ENCODE data around the gene ERBB3. TPM values are rescaled to one million over a fixed set of nuclear protein-coding genes. Genes with fewer than 3 reads are reported as not detected.

ERBB3 gene
- total RNA-seq, 4 donors from 2014 or later: 0.77 to 29.0 (median 6.5) TPM

- intact Hi-C loops (cut with DNase I; ENCODE audit: low total_unique reads): no loop called here
- no peaks in the 10 kb centered on the region for H3K9me3 ChIP-seq
- H3K36me3 ChIP-seq: no peaks in the 10 kb centered on the region
- DNase-seq: no peak
- TF ChIP-seq, protein P1, sequence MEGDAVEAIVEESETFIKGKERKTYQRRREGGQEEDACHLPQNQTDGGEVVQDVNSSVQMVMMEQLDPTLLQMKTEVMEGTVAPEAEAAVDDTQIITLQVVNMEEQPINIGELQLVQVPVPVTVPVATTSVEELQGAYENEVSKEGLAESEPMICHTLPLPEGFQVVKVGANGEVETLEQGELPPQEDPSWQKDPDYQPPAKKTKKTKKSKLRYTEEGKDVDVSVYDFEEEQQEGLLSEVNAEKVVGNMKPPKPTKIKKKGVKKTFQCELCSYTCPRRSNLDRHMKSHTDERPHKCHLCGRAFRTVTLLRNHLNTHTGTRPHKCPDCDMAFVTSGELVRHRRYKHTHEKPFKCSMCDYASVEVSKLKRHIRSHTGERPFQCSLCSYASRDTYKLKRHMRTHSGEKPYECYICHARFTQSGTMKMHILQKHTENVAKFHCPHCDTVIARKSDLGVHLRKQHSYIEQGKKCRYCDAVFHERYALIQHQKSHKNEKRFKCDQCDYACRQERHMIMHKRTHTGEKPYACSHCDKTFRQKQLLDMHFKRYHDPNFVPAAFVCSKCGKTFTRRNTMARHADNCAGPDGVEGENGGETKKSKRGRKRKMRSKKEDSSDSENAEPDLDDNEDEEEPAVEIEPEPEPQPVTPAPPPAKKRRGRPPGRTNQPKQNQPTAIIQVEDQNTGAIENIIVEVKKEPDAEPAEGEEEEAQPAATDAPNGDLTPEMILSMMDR (IDR thresholded peaks at IDR 0.05): no peak
- no peak for TF ChIP-seq POLR2A (IDR thresholded peaks at IDR 0.05)
- peaks cover 0 to 7% of the 10 kb centered on the region in 2 donors for H3K4me1 ChIP-seq
- no peak overlapping the region for H3K4me3 ChIP-seq
- no peaks in the 10 kb centered on the region for H3K27me3 ChIP-seq
- no peak overlapping the region for H3K27ac ChIP-seq
These were observed 19.8 kb downstream of the ERBB3 start for GRCh38 chr12:56099787-56100186.

DNA sequence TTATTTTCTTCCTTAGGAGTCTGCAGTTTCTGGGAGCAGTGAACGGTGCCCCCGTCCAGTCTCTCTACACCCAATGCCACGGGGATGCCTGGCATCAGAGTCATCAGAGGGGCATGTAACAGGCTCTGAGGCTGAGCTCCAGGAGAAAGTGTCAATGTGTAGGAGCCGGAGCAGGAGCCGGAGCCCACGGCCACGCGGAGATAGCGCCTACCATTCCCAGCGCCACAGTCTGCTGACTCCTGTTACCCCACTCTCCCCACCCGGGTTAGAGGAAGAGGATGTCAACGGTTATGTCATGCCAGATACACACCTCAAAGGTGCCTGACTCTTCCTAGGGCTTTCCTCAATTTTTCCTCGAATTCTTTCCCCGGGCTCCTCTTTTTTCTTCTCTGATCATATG, 21.1 kb downstream of the ERBB3 start:
- no peak overlapping the region for H3K4me3 ChIP-seq
- no peak for TF ChIP-seq POLR2A (IDR thresholded peaks at IDR 0.05)
- TF ChIP-seq, protein P1 (IDR thresholded peaks at IDR 0.05): no peak
- intact Hi-C loops (cut with DNase I; ENCODE audit: low total_unique reads): no loop called here
- H3K27ac ChIP-seq: no peak overlapping the region
- no peaks in the 10 kb centered on the region for H3K36me3 ChIP-seq
- no peaks in the 10 kb centered on the region for H3K27me3 ChIP-seq
- H3K4me1 ChIP-seq: peaks cover 0 to 7% of the 10 kb centered on the region in 2 donors
- no peak for DNase-seq
- H3K9me3 ChIP-seq: no peaks in the 10 kb centered on the region

DNA sequence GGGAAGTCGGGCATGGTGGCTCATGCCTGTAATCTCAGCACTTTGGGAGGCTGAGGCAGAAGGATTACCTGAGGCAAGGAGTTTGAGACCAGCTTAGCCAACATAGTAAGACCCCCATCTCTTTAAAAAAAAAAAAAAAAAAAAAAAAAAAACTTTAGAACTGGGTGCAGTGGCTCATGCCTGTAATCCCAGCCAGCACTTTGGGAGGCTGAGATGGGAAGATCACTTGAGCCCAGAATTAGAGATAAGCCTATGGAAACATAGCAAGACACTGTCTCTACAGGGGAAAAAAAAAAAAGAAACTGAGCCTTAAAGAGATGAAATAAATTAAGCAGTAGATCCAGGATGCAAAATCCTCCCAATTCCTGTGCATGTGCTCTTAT, 22.7 kb downstream of the ERBB3 start:
- Histone ChIP-seq H3K36me3 (no peaks in the 10 kb centered on the region), H3K27ac (no peak overlapping the region), H3K4me3 (no peak overlapping the region), H3K9me3 (no peaks in the 10 kb centered on the region), H3K4me1 (peaks cover 0 to 7% of the 10 kb centered on the region in 2 donors), H3K27me3 (no peaks in the 10 kb centered on the region)
- TF ChIP-seq, protein P1 (IDR thresholded peaks at IDR 0.05): no peak
- TF ChIP-seq POLR2A (IDR thresholded peaks at IDR 0.05): no peak
- no peak for DNase-seq
- intact Hi-C loops (cut with DNase I; ENCODE audit: low total_unique reads): no loop called here

DNA sequence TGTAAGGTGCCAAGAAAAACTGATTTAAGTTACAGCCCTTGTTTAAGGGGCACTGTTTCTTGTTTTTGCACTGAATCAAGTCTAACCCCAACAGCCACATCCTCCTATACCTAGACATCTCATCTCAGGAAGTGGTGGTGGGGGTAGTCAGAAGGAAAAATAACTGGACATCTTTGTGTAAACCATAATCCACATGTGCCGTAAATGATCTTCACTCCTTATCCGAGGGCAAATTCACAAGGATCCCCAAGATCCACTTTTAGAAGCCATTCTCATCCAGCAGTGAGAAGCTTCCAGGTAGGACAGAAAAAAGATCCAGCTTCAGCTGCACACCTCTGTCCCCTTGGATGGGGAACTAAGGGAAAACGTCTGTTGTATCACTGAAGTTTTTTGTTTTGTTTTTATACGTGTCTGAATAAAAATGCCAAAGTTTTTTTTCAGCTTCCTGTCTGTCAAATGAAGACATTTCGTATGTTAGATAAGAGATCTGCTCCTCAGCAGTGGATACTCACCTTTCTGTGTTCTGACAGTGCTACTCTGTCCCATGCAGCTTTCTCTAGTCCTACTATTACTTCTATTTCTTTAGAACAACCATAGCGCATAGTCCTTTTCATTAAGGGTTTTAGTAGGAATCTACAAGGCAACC, 23.2 kb downstream of the ERBB3 start:
- no peaks in the 10 kb centered on the region for H3K9me3 ChIP-seq
- TF ChIP-seq, protein P1 (IDR thresholded peaks at IDR 0.05): no peak
- TF ChIP-seq POLR2A (IDR thresholded peaks at IDR 0.05): no peak
- DNase-seq: no peak
- H3K36me3 ChIP-seq: no peaks in the 10 kb centered on the region
- no peaks in the 10 kb centered on the region for H3K27me3 ChIP-seq
- peak overlapping the region; percentile 86 to 89 for H3K4me3 ChIP-seq
- H3K27ac ChIP-seq: peak overlapping the region; percentile 82 to 88
- intact Hi-C loops (cut with DNase I; ENCODE audit: low total_unique reads): no loop called here
- peaks cover 0 to 7% of the 10 kb centered on the region in 2 donors for H3K4me1 ChIP-seq

GRCh38 chr12:56103823-56104108, 23.8 kb downstream of the ERBB3 start:
- Histone ChIP-seq H3K27me3 (no peaks in the 10 kb centered on the region), H3K27ac (peak overlapping the region; percentile 82 to 88), H3K9me3 (no peaks in the 10 kb centered on the region), H3K4me3 (peak overlapping the region; percentile 86 to 89), H3K4me1 (peaks cover 0 to 7% of the 10 kb centered on the region in 2 donors), H3K36me3 (no peaks in the 10 kb centered on the region)
- no peak for TF ChIP-seq POLR2A (IDR thresholded peaks at IDR 0.05)
- TF ChIP-seq, protein P1 (IDR thresholded peaks at IDR 0.05): no peak
- intact Hi-C loops (cut with DNase I; ENCODE audit: low total_unique reads): no loop called here
- DNase-seq: no peak
